ENCODE data around the gene TSC2.
"Not testable (repeated sequence)": the region's sequence is repeated elsewhere in the genome, so short reads cannot be mapped to it uniquely, and the experiment has no call there.

TSC2 gene

DNA sequence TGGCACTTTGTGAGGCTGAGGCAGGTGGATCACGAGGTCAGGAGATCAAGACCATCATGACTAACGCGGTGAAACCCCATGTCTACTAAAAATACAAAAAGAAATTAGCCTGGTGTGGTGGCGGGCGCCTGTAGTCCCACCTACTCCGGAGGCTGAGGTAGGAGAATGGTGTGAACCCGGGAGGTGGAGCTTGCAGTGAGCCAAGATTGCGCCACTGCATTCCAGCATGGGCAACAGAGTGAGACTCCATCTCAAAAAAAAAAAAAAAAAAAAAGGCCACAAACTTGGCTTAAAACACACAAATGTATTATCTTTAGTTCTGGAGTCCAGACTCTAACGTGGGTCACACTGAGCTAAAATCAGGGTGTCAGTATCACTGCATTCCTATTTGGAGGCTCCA lies 36.1 kb upstream of the TSC2 start:
- not testable (repeated sequence) for DNase-seq

DNA sequence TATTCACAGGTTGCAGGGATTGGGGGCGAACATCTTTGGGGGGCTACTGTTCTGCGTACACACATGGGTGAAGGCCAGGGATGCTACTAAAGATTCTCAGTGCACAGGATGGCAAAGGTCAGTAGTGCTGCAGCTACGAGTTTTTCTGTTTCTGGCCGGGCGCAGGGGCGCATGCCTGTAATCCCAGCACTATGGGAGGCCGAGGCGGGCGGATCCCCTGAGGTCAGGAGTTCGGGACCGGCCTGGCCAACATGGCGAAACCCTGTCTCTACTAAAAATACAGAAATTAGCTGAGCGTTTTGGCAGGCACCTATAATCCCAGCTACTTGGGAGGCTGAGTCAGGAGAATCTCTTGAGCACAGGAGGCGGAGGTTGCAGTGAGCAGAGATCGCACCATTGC lies 34.3 kb upstream of the TSC2 start:
- DNase-seq, result no peak

- DNase-seq, result no peak
Measured at GRCh38 chr16:2015117-2015946, 32.5 kb upstream of the TSC2 start.

- DNase-seq, result no peak
Measured at GRCh38 chr16:2015947-2016208, 31.9 kb upstream of the TSC2 start.

DNA sequence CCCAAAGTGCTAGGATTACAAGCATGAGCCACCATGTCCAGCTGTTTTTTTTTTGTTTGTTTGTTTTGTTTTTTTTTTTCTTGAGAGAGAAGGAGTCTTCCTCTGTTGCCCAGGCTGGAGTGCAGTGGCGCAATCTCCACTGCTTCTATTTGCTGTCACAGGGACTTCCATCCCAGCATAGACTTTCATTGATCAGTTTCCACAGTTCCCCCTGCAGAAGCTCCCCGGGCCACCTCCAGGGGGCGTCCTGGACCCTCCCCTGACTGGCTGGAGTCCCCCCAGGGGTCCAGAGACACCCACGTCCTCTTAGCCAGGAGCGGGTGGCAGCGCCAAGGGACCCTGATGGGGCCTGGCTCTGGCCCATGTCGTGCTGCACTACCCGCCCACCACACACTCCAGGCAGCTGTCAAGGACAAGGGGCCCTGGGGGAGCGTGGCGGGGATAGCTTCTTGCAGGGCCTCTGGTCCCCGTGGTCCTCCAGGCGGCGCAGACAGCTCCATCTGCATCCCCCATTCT lies 31.3 kb upstream of the TSC2 start:
- no peak for DNase-seq

- DNase-seq, result no peak
Measured at GRCh38 chr16:2019518-2019920, 28.3 kb upstream of the TSC2 start, which contains the start of gene NPW. Gene NPW, plus strand, starts transcription at chr16:2019785.

GRCh38 chr16:2019921-2020831 lies 27.6 kb upstream of the TSC2 start:
- DNase-seq, result no peak

- DNase-seq, result no peak
Measured at GRCh38 chr16:2022723-2023091, 25.1 kb upstream of the TSC2 start.

DNA sequence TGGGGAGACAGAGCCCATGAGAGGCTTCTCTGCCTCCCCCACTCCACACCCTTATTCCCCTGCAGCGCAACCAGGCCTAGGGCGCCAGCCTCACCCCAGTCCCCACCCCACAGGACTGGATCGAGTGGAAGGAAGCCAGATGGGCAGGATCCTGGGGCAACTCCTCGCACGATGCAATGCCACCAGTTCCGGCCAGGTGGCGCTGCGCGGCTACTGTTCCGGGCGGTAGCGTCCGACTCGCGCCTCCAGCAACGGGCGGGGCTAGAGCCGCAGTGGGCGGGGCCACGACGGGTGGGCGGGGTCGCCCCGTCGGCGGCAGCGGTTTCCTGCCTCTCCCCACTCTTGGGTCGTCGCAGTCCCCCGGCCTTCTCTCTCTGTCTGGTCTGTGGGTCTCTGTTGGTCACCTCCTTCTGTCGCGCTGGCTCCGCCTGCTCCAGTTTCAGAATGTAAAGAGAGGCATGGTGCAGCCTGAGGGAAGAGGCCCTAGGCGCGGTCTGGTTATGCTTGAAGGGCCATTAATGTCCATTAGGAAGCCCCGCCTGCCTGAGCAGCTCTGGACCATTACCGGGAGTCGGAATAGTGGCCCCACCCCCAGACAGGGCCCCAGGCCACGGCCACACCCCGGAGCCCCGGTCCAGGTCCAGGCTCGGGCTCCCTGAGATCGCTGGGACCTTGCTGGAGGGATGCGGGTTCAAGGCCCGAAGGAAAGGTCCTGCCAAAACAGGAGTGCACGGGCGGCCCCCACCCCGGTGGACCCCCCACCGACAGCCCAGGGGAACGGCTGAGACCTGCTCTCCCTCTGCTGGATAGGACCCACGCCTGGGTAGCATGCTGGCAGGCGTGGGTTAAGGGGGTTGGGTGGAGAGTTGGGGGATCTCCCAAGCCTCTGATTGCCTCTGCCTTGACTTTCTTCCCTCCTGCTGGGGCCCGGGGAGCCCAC lies 24.4 kb upstream of the TSC2 start:
- DNase-seq, result no peak

DNA sequence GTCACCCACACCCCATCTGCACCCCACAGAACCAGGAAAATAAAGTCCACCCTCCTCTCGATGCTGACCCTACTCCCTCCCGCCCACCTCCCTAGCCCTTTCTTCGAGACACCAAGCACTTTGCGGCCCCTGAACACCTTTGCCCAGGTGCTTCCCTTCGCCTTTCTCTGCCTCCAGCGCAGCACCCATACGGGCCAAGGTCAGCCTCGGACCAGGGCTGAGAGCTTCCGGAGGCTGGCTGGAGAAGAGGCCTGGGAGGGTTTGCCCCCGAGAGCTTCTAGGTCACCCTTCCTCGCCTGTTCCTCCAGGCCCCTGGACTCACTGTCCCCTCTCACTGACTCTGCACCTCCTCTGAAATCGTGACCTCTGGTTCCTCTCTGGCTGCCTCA lies 23.8 kb upstream of the TSC2 start:
- no peak for DNase-seq

DNA sequence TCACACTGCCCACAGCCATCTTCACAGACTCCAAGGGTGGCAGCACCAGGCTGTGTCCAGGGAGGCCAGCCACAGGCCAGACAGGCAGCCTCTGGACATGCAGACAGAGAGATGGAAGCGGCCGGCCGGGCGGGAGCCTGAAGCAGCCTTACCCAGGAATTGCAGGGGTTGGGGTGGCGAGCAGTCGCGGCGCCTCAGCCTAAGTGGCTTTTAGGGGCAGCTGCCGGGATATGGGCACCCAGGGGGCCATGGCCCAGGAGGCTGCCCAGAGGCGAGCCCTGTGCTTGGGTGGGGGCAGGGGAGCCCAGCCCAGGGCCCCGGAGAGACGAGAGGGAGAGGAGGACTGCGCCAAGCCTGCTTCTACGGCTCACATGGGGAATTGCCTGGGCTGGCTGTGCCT lies 22.5 kb upstream of the TSC2 start:
- DNase-seq, result no peak

GRCh38 chr16:2025878-2026460 lies 21.8 kb upstream of the TSC2 start:
- DNase-seq, result no peak

- DNase-seq, result no peak
Measured at GRCh38 chr16:2026461-2027023, 21.2 kb upstream of the TSC2 start, which contains the start of gene NHERF2. Gene NHERF2, plus strand, starts transcription at chr16:2026902. Its CDS starts 104 bp downstream, at chr16:2027006.

DNA sequence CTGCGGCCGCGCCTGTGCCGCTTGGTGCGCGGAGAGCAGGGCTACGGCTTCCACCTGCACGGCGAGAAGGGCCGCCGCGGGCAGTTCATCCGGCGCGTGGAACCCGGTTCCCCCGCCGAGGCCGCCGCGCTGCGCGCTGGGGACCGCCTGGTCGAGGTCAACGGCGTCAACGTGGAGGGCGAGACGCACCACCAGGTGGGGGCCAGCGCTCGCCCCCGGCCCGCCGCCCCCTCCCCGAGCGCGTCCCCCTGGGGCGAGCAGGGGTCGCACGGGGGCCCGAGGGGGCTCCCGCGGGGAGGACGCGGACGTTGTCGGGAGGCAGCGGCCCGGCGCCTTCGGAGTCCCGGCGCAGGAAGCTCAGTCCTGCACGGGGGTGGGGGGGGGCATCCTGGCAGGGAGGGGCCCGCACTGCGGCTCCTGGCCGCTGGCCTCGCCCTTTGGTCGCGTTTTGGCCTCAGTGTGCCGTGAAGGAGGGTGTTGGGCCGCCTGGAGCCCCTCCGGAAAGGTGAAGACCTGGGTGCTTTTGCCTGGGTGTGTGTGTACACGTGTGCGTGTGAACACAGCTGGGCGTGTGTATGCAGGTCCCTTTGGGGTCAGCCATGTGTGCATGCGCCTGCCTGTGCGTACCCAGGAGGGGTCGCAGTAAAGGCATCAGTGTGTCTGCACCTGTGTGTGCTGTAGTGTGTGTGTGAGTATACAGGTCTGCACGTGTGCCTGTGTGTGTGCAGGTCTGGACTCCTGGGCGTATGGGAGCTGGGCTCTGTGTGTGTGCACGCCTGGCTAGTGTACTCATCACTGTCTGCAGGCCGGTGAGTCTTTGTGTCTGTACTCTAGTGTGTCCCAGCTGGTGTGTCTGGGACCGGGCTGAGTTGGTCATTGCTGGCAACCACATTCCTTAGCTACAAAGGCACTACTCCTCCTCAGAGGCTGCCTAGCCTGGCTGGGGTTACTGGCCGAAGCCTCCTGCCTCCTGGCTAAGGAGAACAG lies 20.5 kb upstream of the TSC2 start:
- no peak for DNase-seq

- no peak for DNase-seq
Measured at GRCh38 chr16:2028146-2028545, 19.6 kb upstream of the TSC2 start.

DNA sequence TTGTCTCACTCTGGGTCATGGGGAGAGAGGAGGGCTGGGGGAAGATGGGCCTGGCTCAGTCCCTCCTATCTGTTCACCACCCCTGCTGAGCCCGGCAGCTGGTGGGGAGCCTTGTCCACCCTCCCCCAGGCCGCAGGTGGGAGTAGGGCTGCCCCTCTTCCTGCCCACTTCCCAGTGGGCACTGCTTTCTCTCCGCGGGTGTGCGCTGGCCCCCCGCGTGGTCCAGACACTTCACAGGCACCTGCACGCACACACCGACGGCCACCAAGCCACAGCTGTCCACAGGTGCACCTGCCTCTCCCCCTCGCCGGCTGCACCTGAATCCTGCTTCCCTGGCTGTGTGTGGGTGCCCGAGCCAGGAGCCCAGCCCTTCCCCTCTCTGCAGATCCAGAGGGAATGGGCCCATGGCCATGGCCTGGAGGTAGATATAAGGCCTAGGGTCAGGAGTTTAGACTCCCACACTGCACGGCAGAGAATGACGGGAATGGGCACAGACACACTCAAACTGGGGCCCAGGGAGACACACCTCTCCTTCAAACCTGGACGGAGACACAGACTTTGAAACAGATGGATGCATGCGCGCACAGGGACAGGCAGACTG lies 19.1 kb upstream of the TSC2 start:
- no peak for DNase-seq

- DNase-seq, result no peak
Measured at GRCh38 chr16:2029350-2029749, 18.4 kb upstream of the TSC2 start.

- no peak for DNase-seq
Measured at GRCh38 chr16:2030036-2030435, 17.7 kb upstream of the TSC2 start.

- DNase-seq, result no peak
Measured at GRCh38 chr16:2031081-2031577, 16.7 kb upstream of the TSC2 start.

All from cortex of kidney (tissue), 1 donor.